ENCODE data around the gene INTS14.

- TF ChIP-seq TCF12 (IDR thresholded peaks at IDR 0.05; ENCODE audit: low read depth, low read length) = no peak
- no peak for TF ChIP-seq FOSL1 (IDR thresholded peaks at IDR 0.05; ENCODE audit: insufficient read depth, low read depth, low read length)
- no peak for TF ChIP-seq CTCF (IDR thresholded peaks at IDR 0.05; ENCODE audit: control extremely low read depth in 1 of 3, insufficient read depth in 1 of 3, low read depth in 1 of 3, low read length in 3 of 3)
- TF ChIP-seq POLR2A (IDR thresholded peaks at IDR 0.05; ENCODE audit: control extremely low read depth in 1 of 2, low read depth in 2 of 2, low read length in 2 of 2) = no peak
Measured at GRCh38 chr15:65556622-65557021, 54.3 kb downstream of the INTS14 start.
